B cell (primary cell): ENCODE data around the gene SARS2. TPM values are rescaled to one million over a fixed set of nuclear protein-coding genes. Genes with fewer than 3 reads are reported as not detected.

Experiments
- ATAC-seq: fragments of 200-7000 bp; cut with Tn5 transposase; one replicate; pipeline ENCODE4 v1.10.0; 2021; ENCODE audit warnings: low read depth, mild to moderate bottlenecking, moderate number of reproducible peaks, moderate library complexity
- CTCF ChIA-PET: fragments of 350-600 bp; sonication (Branson Sonifier 250); formaldehyde crosslinking; loops from one replicate; lab custom pipeline; 2021; ENCODE audit warnings: antibody characterized with exemption, inconsistent platforms; lab: Charles Lee
- POLR2A ChIA-PET: fragments of 350-600 bp; sonication (Branson Sonifier 250); formaldehyde crosslinking; loops from one replicate; lab custom pipeline; 2021; ENCODE audit warnings: antibody characterized with exemption; lab: Charles Lee
- DNase-seq: peaks from one replicate; pipeline ENCODE4 v3.0.0; 2013
- H2AFZ ChIP-seq: 2 replicates; pipeline ENCODE4 v1.6.1; 2012; ENCODE audit warnings: mild to moderate bottlenecking, low read depth, low read length; ENCODE audit not compliant: insufficient read depth, poor library complexity, severe bottlenecking
- H3K27ac ChIP-seq, 2 donors: 1 replicate in 1 of 2; 2 replicates in 1 of 2; pipeline ENCODE4 v1.5.1; 2012 to 2013; ENCODE audit warnings: low read length in 2 of 2, mild to moderate bottlenecking in 2 of 2, moderate library complexity in 1 of 2
- H3K27me3 ChIP-seq, 4 experiments: fragments of 200-600 bp in 1 of 4; sonication (generic) in 1 of 4; replicated peaks in 1 of 4; 1 replicate in 2 of 4; 2 replicates in 2 of 4; pipeline versions ENCODE4 v1.6.1 to v1.7.0; 2013 to 2016; ENCODE audit warnings: low read length in 3 of 4, mild to moderate bottlenecking in 2 of 4, mixed read lengths in 1 of 4, moderate library complexity in 1 of 4; ENCODE audit not compliant: insufficient read depth in 4 of 4, control insufficient read depth in 3 of 4; ENCODE audit errors: control extremely low read depth in 1 of 4
- H3K36me3 ChIP-seq, 2 experiments: replicated peaks in 1 of 2; 1 replicate in 1 of 2; 2 replicates in 1 of 2; pipeline versions ENCODE4 v1.6.1 to v1.7.1; 2013; ENCODE audit warnings: low read length in 1 of 2; ENCODE audit not compliant: insufficient read depth in 2 of 2, control insufficient read depth in 1 of 2; ENCODE audit errors: control extremely low read depth in 1 of 2, extremely low read depth in 1 of 2
- H3K4me1 ChIP-seq, 2 donors: fragments of 200-600 bp in 1 of 2; sonication (generic) in 1 of 2; 1 replicate in 1 of 2; 2 replicates in 1 of 2; pipeline versions ENCODE4 v1.5.1 to v1.6.1; 2013 to 2017; ENCODE audit warnings: low read length in 2 of 2; ENCODE audit not compliant: control insufficient read depth in 2 of 2, insufficient read depth in 2 of 2
- H3K4me2 ChIP-seq: replicated peaks from 2 replicates; pipeline ENCODE3; 2012; ENCODE audit warnings: mild to moderate bottlenecking, low read depth, low read length; ENCODE audit not compliant: poor library complexity, severe bottlenecking
- H3K4me3 ChIP-seq, 5 experiments: fragments of 200-600 bp in 1 of 5; sonication (generic) in 1 of 5; 1 replicate in 3 of 5; 2 replicates in 2 of 5; pipeline versions ENCODE4 v1.5.1 to v1.7.0; 2011 to 2016; ENCODE audit warnings: low read length in 4 of 5, mild to moderate bottlenecking in 4 of 5, low read depth in 2 of 5, control low read depth in 1 of 5, moderate library complexity in 1 of 5; ENCODE audit not compliant: insufficient read depth in 1 of 5; ENCODE audit errors: control extremely low read depth in 1 of 5, extremely low read depth in 1 of 5
- H3K79me2 ChIP-seq: fragments of 200-600 bp; sonication (generic); one replicate; pipeline ENCODE4 v1.6.0; 2016; ENCODE audit warnings: low read length; ENCODE audit not compliant: control insufficient read depth, insufficient read depth
- H3K9ac ChIP-seq: fragments of 200-600 bp; sonication (generic); 2 replicates; pipeline ENCODE4 v1.6.1; 2017; ENCODE audit warnings: mild to moderate bottlenecking, low read length, moderate library complexity
- H3K9me3 ChIP-seq, 3 donors: one replicate each; pipeline versions ENCODE4 v1.6.1 to v1.7.1; 2013; ENCODE audit warnings: low read length in 2 of 3; ENCODE audit not compliant: control insufficient read depth in 2 of 3, insufficient read depth in 1 of 3; ENCODE audit errors: control extremely low read depth in 1 of 3
- H4K20me1 ChIP-seq: 2 replicates; pipeline ENCODE4 v1.6.0; 2012; ENCODE audit warnings: mild to moderate bottlenecking, low read length; ENCODE audit not compliant: insufficient read depth, control insufficient read depth, poor library complexity, severe bottlenecking
- H3K27ac Mint-ChIP-seq: one replicate; pipeline ENCODE4 v1.8.0; 2021; ENCODE audit warnings: mixed read lengths
- H3K27me3 Mint-ChIP-seq: one replicate; pipeline ENCODE4 v1.8.0; 2021; ENCODE audit warnings: mixed read lengths
- H3K4me1 Mint-ChIP-seq: one replicate; pipeline ENCODE4 v1.8.0; 2021; ENCODE audit warnings: mixed read lengths
- H3K4me3 Mint-ChIP-seq: one replicate; pipeline ENCODE4 v1.8.0; 2021; ENCODE audit warnings: mixed read lengths
- H3K9me3 Mint-ChIP-seq: one replicate; pipeline ENCODE4 v1.8.0; 2022; ENCODE audit warnings: mixed read lengths; ENCODE audit not compliant: insufficient read depth
- CTCF ChIP-seq: fragments of 200-600 bp; IDR thresholded peaks from one replicate; pipeline ENCODE4 v1.8.0; 2022; ENCODE audit warnings: antibody characterized with exemption, mild to moderate bottlenecking
- EZH2 ChIP-seq: IDR thresholded peaks from 2 replicates; pipeline ENCODE4 v1.6.1; 2012; ENCODE audit warnings: borderline replicate concordance, low read depth, mild to moderate bottlenecking, moderate library complexity, low read length; ENCODE audit not compliant: insufficient read depth, poor library complexity, severe bottlenecking
- WGBS: methylation state at CpG from one replicate; pipeline ENCODE4 v1.1.5; 2013; ENCODE audit warnings: missing lambda C conversion rate; ENCODE audit not compliant: insufficient coverage; 5-methylcytosine and 5-hydroxymethylcytosine counted together
- intact Hi-C: fragments of 100-400 bp; cut with micrococcal nuclease; formaldehyde crosslinking; loops from one replicate; pipeline ENCODE4 v1.10.0; 2022
- polyA plus RNA-seq: library from polyadenylated mRNA; depleted of rRNA; stranded (reverse); fragments of >200 nt; gene quantifications from 2 replicates; pipeline ENCODE4 v1.2.3, GENCODE V29; 2012
- total RNA-seq, 2 donors: library from RNA; stranded (reverse); fragments of 120-200 nt in 1 of 2; gene quantifications; 1 replicate in 1 of 2; 2 replicates in 1 of 2; pipeline versions ENCODE4 v1.2.3 to v1.2.4, GENCODE V29; 2013 to 2022

Gene SARS2
- total and polyA plus RNA-seq, 2 donors (not counting 1 experiment from before 2014, with no cell fraction given), result 38.1 to 65.9 TPM

DNA sequence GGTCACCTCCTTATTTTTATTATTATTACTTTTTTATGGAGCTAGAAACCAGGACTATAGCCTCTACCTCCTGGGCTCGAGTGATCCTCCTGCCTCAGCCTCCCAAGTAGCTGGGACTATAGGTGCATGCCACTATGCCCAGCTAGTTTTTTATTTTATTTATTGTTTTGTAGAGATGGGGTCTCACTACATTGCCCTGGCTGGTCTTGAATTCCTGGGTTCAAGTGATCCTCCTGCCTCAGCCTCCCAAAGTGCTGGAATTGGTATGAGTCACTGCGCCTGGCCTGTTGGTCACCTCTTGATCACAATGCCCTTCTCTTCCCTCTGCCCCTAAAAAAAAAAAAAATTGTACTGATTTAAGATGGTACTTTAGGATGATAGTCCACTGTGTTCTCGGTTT lies 20.6 kb upstream of the SARS2 start:
- no peak for DNase-seq
- Histone ChIP-seq H3K4me3 (no peak overlapping the region), H4K20me1 (no peaks in the 10 kb centered on the region), H3K4me2 (no peak overlapping the region), H3K36me3 (no peaks in the 10 kb centered on the region), H3K9me3 (peaks cover 0 to 12% (median 0%) of the 10 kb centered on the region in 3 donors), H3K4me1 (peaks cover 10 to 12% of the 10 kb centered on the region in 2 donors), H3K9ac (no peak overlapping the region), H3K79me2 (no peaks in the 10 kb centered on the region), H2AFZ (no peak overlapping the region), H3K27me3 (peaks cover 0 to 23% (median 2%) of the 10 kb centered on the region in 4 experiments), H3K27ac (no peak overlapping the region)
- Mint-ChIP-seq H3K27ac (no peak overlapping the region), H3K4me3 (no peak overlapping the region), H3K9me3 (no peaks in the 10 kb centered on the region), H3K4me1 (peaks cover 12% of the 10 kb centered on the region), H3K27me3 (peaks cover 34% of the 10 kb centered on the region)
- intact Hi-C loops, result no loop called here
- ATAC-seq, result no peak
- ChIA-PET POLR2A (no interaction called here), CTCF (no interaction called here)
- TF ChIP-seq EZH2 (no peak), CTCF (no peak)
- 67% methylated on average over 1 of the region's 3 CpGs for WGBS

GRCh38 chr19:38949580-38950367 lies 19.2 kb upstream of the SARS2 start:
- TF ChIP-seq CTCF (no peak), EZH2 (no peak)
- H3K36me3 ChIP-seq, result no peaks in the 10 kb centered on the region
- DNase-seq (peak; percentile 78), ATAC-seq (peak; percentile 92)
- peak overlapping the region; percentile 73 for H2AFZ ChIP-seq
- peak overlapping the region in 4 of 5 experiments; percentile 13 to 54 (median 39) for H3K4me3 ChIP-seq
- H3K4me2 ChIP-seq, result peak overlapping the region; percentile 85
- peaks cover 34% of the 10 kb centered on the region for H3K27me3 Mint-ChIP-seq
- H3K9me3 Mint-ChIP-seq, result no peaks in the 10 kb centered on the region
- H3K27me3 ChIP-seq, result peaks cover 0 to 23% (median 2%) of the 10 kb centered on the region in 4 experiments
- ChIA-PET CTCF (no interaction called here), POLR2A (no interaction called here)
- H3K27ac ChIP-seq, result no peak overlapping the region
- H4K20me1 ChIP-seq, result no peaks in the 10 kb centered on the region
- H3K4me1 ChIP-seq, result peaks cover 10 to 12% of the 10 kb centered on the region in 2 donors
- peak overlapping the region; percentile 58 for H3K9ac ChIP-seq
- peaks cover 12% of the 10 kb centered on the region for H3K4me1 Mint-ChIP-seq
- peak overlapping the region; percentile 83 for H3K4me3 Mint-ChIP-seq
- H3K9me3 ChIP-seq, result peaks cover 0 to 19% (median 0%) of the 10 kb centered on the region in 3 donors
- intact Hi-C loops, result no loop called here
- no peaks in the 10 kb centered on the region for H3K79me2 ChIP-seq
- H3K27ac Mint-ChIP-seq, result no peak overlapping the region
- WGBS, result 12% methylated on average over 72 of the region's 72 CpGs
